H1 (cell line): Measurements from ENCODE around the gene FBLN2. TPM values are rescaled to one million over a fixed set of nuclear protein-coding genes. Genes with fewer than 3 reads are reported as not detected.
A peak's percentile ranks its signal among the peaks of the same experiment; 100 is the strongest.

Experiments
- CTCF ChIA-PET: fragments of 300-600 bp; sonication (Branson Sonifier 250); formaldehyde crosslinking; loops from one replicate; lab custom pipeline; 2021; ENCODE audit not compliant: partially characterized antibody; lab: Charles Lee
- POLR2A ChIA-PET: fragments of 300-600 bp; sonication (Branson Sonifier 250); formaldehyde crosslinking; loops from one replicate; lab custom pipeline; 2021; ENCODE audit warnings: inconsistent platforms; ENCODE audit not compliant: partially characterized antibody; lab: Charles Lee
- DNase-seq, 2 experiments: peaks; one replicate each; pipeline versions ENCODE4 v3.0.0 to v3.0.0-alpha.2; 2010 to 2022; ENCODE audit warnings: low spot score in 2 of 2, low read depth in 1 of 2, mixed read lengths in 1 of 2
- FAIRE-seq: peaks from 2 replicates; lab custom pipeline; 2011; peaks lifted over from hg19 to GRCh38; lab: Jason Lieb, UNC
- H2AFZ ChIP-seq: 2 replicates; pipeline ENCODE4 v1.8.1; 2012; ENCODE audit warnings: low read length, inconsistent platforms
- H2AK5ac ChIP-seq: 2 replicates; pipeline ENCODE4 v1.6.1; 2013; ENCODE audit warnings: low read depth, low read length
- H2BK120ac ChIP-seq: replicated peaks from 2 replicates; pipeline ENCODE3; 2013; ENCODE audit warnings: low read depth, low read length, inconsistent platforms
- H2BK12ac ChIP-seq: 2 replicates; pipeline ENCODE4 v1.6.1; 2013; ENCODE audit warnings: low read depth, low read length
- H2BK15ac ChIP-seq: 2 replicates; pipeline ENCODE4 v1.6.1; 2013; ENCODE audit warnings: low read length
- H2BK20ac ChIP-seq: 2 replicates; pipeline ENCODE4 v1.6.1; 2013; ENCODE audit warnings: low read length
- H2BK5ac ChIP-seq: 2 replicates; pipeline ENCODE4 v1.6.1; 2013; ENCODE audit warnings: low read depth, low read length
- H3K14ac ChIP-seq: 2 replicates; pipeline ENCODE4 v1.6.1; 2013; ENCODE audit warnings: inconsistent platforms; ENCODE audit not compliant: insufficient read length
- H3K18ac ChIP-seq: 2 replicates; pipeline ENCODE4 v1.6.1; 2013; ENCODE audit warnings: low read length; ENCODE audit errors: extremely low read depth
- H3K23ac ChIP-seq: 2 replicates; pipeline ENCODE4 v1.6.1; 2013; ENCODE audit warnings: inconsistent platforms; ENCODE audit not compliant: insufficient read length
- H3K23me2 ChIP-seq: 2 replicates; pipeline ENCODE4 v1.6.1; 2013; ENCODE audit warnings: low read depth, low read length
- H3K27ac ChIP-seq: 2 replicates; pipeline ENCODE4 v1.6.1; 2011; ENCODE audit warnings: low read depth, low read length, inconsistent platforms
- H3K27me3 ChIP-seq, 4 experiments: replicated peaks in 1 of 4; 1 replicate in 1 of 4; 2 replicates in 3 of 4; pipeline versions ENCODE4 v1.6.1 to v1.8.1; 2011 to 2013; ENCODE audit warnings: low read length in 3 of 4, mild to moderate bottlenecking in 3 of 4, inconsistent platforms in 2 of 4, mixed read lengths in 2 of 4, moderate library complexity in 1 of 4; ENCODE audit not compliant: control insufficient read depth in 3 of 4, insufficient read depth in 3 of 4; ENCODE audit errors: extremely low read depth in 1 of 4
- H3K36me3 ChIP-seq, 4 experiments: 2 replicates each; pipeline versions ENCODE4 v1.6.1 to v1.8.1; 2011 to 2013; ENCODE audit warnings: mild to moderate bottlenecking in 4 of 4, low read length in 3 of 4, moderate library complexity in 2 of 4, control low read depth in 1 of 4, inconsistent platforms in 1 of 4; ENCODE audit not compliant: insufficient read depth in 4 of 4, control insufficient read depth in 2 of 4
- H3K4ac ChIP-seq: replicated peaks from 2 replicates; pipeline ENCODE3; 2013; ENCODE audit warnings: low read length, low read depth, mixed read lengths, inconsistent platforms; ENCODE audit not compliant: insufficient read length
- H3K4me1 ChIP-seq, 4 experiments: replicated peaks in 1 of 4; 1 replicate in 1 of 4; 2 replicates in 3 of 4; pipeline versions ENCODE4 v1.6.1 to v1.8.1; 2011 to 2013; ENCODE audit warnings: low read length in 3 of 4, inconsistent platforms in 2 of 4, mixed read lengths in 1 of 4; ENCODE audit not compliant: insufficient read depth in 4 of 4, control insufficient read depth in 3 of 4
- H3K4me2 ChIP-seq, 2 experiments: 2 replicates each; pipeline versions ENCODE4 v1.6.1 to v1.8.1; 2011 to 2013; ENCODE audit warnings: low read depth in 2 of 2, low read length in 2 of 2, control low read depth in 1 of 2, inconsistent platforms in 1 of 2, mild to moderate bottlenecking in 1 of 2; ENCODE audit not compliant: insufficient read depth in 1 of 2
- H3K4me3 ChIP-seq, 4 experiments: fragments of 200-600, 300-600 bp in 1 of 4; sonication (generic), shearing (Covaris generic), sonication (Bioruptor Twin) in 1 of 4; 2 replicates each; pipeline versions ENCODE4 v1.5.1 to v1.8.1; 2011 to 2016; ENCODE audit warnings: low read length in 4 of 4, low read depth in 3 of 4, control low read depth in 2 of 4, inconsistent platforms in 2 of 4, mild to moderate bottlenecking in 2 of 4, mixed read lengths in 1 of 4, moderate library complexity in 1 of 4; ENCODE audit not compliant: insufficient read depth in 2 of 4; ENCODE audit errors: extremely low read depth in 1 of 4
- H3K56ac ChIP-seq: replicated peaks from 2 replicates; pipeline ENCODE3; 2013; ENCODE audit warnings: low read depth, mild to moderate bottlenecking, mixed read lengths, low read length, inconsistent platforms; ENCODE audit not compliant: insufficient read length
- H3K79me1 ChIP-seq: 2 replicates; pipeline ENCODE4 v1.6.1; 2013; ENCODE audit warnings: low read depth, low read length, control low read depth
- H3K79me2 ChIP-seq, 2 experiments: 2 replicates each; pipeline versions ENCODE4 v1.6.1 to v1.8.1; 2012 to 2013; ENCODE audit warnings: low read length in 2 of 2, mild to moderate bottlenecking in 2 of 2, inconsistent platforms in 1 of 2; ENCODE audit not compliant: insufficient read depth in 2 of 2, control insufficient read depth in 1 of 2
- H3K9ac ChIP-seq, 4 experiments: replicated peaks in 1 of 4; 1 replicate in 1 of 4; 2 replicates in 3 of 4; pipeline versions ENCODE4 v1.6.1 to v1.8.1; 2011 to 2013; ENCODE audit warnings: low read depth in 3 of 4, low read length in 3 of 4, control low read depth in 2 of 4, mild to moderate bottlenecking in 2 of 4, moderate library complexity in 2 of 4, inconsistent platforms in 1 of 4; ENCODE audit errors: extremely low read depth in 1 of 4
- H3K9me3 ChIP-seq, 2 experiments: 2 replicates each; pipeline versions ENCODE4 v1.6.1 to v1.8.1; 2012 to 2013; ENCODE audit warnings: mild to moderate bottlenecking in 2 of 2, moderate library complexity in 2 of 2, control low read depth in 1 of 2, inconsistent platforms in 1 of 2, low read depth in 1 of 2, low read length in 1 of 2, mixed read lengths in 1 of 2; ENCODE audit not compliant: insufficient read depth in 2 of 2
- H4K20me1 ChIP-seq, 2 experiments: replicated peaks in 1 of 2; 2 replicates each; pipeline versions ENCODE3 to v1.8.1; 2011 to 2013; ENCODE audit warnings: inconsistent platforms in 2 of 2, low read length in 2 of 2, mild to moderate bottlenecking in 1 of 2; ENCODE audit not compliant: insufficient read depth in 2 of 2, control insufficient read depth in 1 of 2
- H4K5ac ChIP-seq: 2 replicates; pipeline ENCODE4 v1.6.1; 2013; ENCODE audit warnings: low read length, low read depth, mixed read lengths, inconsistent platforms; ENCODE audit not compliant: insufficient read length
- H4K8ac ChIP-seq: 2 replicates; pipeline ENCODE4 v1.8.0; 2013; ENCODE audit warnings: mild to moderate bottlenecking, moderate library complexity, low read length, inconsistent platforms; ENCODE audit not compliant: insufficient read depth; ENCODE audit errors: extremely low read depth
- H4K91ac ChIP-seq: replicated peaks from 2 replicates; pipeline ENCODE3; 2013; ENCODE audit warnings: low read length, mixed read lengths, inconsistent platforms; ENCODE audit not compliant: insufficient read length
- CREB1 ChIP-seq: IDR thresholded peaks from 2 replicates; pipeline ENCODE4 v1.6.1; 2012; ENCODE audit warnings: inconsistent platforms
- EGR1 ChIP-seq: IDR thresholded peaks from 2 replicates; pipeline ENCODE4 v1.6.1; 2011; ENCODE audit warnings: low read depth, low read length, borderline replicate concordance
- NRF1 ChIP-seq: IDR thresholded peaks from 2 replicates; pipeline ENCODE4 v1.6.1; 2011; ENCODE audit warnings: mild to moderate bottlenecking, low read depth, low read length, improper control_type of control experiment
- PHF8 ChIP-seq: fragments of 200-600 bp; sonication (generic); conservative IDR thresholded peaks from 2 replicates; pipeline ENCODE4 v1.7.1; 2012; ENCODE audit warnings: low read depth, mild to moderate bottlenecking, inconsistent platforms, low read length, moderate library complexity
- RXRA ChIP-seq: IDR thresholded peaks from 2 replicates; pipeline ENCODE4 v1.6.1; 2011; ENCODE audit warnings: low read depth, mild to moderate bottlenecking, low read length, moderate library complexity; ENCODE audit not compliant: insufficient read depth
- WGBS, 2 experiments: shearing (Covaris generic) in 1 of 2; methylation state at CpG; one replicate each; pipeline versions ENCODE4 v1.1.6 to v1.1.7; 2013 to 2015; ENCODE audit warnings: low lambda C conversion rate in 2 of 2, mixed read lengths in 2 of 2, inconsistent platforms in 1 of 2, low coverage in 1 of 2, missing lambda C conversion rate in 1 of 2; ENCODE audit not compliant: insufficient replicate concordance in 2 of 2, insufficient coverage in 1 of 2, insufficient read length in 1 of 2; ENCODE audit errors: extremely low coverage in 1 of 2, missing lambda C conversion rate in 1 of 2; 5-methylcytosine and 5-hydroxymethylcytosine counted together
- polyA plus RNA-seq, 7 experiments: library from polyadenylated mRNA; depleted of rRNA in 3 of 7; stranded (reverse) in 5 of 7; unstranded in 2 of 7; fragments of >200 nt in 5 of 7; fragments of 200-250 nt in 2 of 7; gene quantifications; 1 replicate in 5 of 7; 2 replicates in 1 of 7; 4 replicates in 1 of 7; pipeline versions ENCODE4 v1.2.1 to v1.2.3, GENCODE V29; 2011 to 2013; ENCODE audit warnings: missing spikeins in 2 of 7, mixed read lengths in 2 of 7
- total RNA-seq: library from RNA; stranded (reverse); fragmentation: NEBNext Ultra II Directional; extraction: Animal tissue kit (Norgen Biotek cat#: 25700); gene quantifications from 2 replicates; pipeline ENCODE4 v1.2.1, GENCODE V29; 2021

FBLN2 gene
- total and polyA plus RNA-seq, 2 of the 8 experiments (the other 6 are each of a cell fraction or from before 2014, with no cell fraction given): 17.4 to 24.2 TPM

DNA sequence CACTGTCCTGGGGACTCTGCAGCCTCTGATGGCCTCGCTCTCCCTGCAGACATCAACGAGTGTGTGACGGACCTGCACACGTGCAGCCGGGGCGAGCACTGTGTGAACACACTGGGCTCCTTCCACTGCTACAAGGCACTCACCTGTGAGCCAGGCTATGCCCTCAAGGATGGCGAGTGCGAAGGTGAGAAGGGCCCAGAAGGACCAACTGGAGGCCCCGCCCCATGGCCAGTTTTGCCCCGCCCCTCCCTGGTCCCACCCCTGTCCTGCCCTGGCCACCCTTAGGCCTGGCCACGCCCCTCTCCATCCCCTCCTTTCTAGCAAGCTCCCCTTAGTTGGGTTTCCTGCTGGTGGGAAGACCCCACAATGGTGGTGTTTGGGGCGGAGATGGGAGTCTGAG, 77.5 kb downstream of the FBLN2 start:
- Histone ChIP-seq H2BK20ac (no peak overlapping the region), H2AFZ (no peak overlapping the region), H3K4me2 (no peak overlapping the region), H2BK12ac (no peak overlapping the region), H3K23ac (no peak overlapping the region), H3K18ac (no peak overlapping the region; the same call in 1 of the 2 replicates), H2AK5ac (no peak overlapping the region), H2BK5ac (no peak overlapping the region), H3K9ac (no peak overlapping the region), H3K56ac (no peak overlapping the region), H4K5ac (no peak overlapping the region), H3K9me3 (no peaks in the 10 kb centered on the region), H3K4ac (no peak overlapping the region), H4K8ac (no peak overlapping the region; the same call in 1 of the 2 replicates), H4K20me1 (no peaks in the 10 kb centered on the region), H3K23me2 (no peaks in the 10 kb centered on the region), H3K79me1 (no peaks in the 10 kb centered on the region), H3K4me1 (0 out of 7 replicates have a peak, but pooled peaks cover 0 to 3% (median 0%) of the 10 kb centered on the region in 4 experiments), H3K36me3 (no peaks in the 10 kb centered on the region), H4K91ac (no peak overlapping the region), H3K27me3 (no peaks in the 10 kb centered on the region), H2BK15ac (peak overlapping the region; percentile 72; the same call in 1 of the 2 replicates), H2BK120ac (no peak overlapping the region), H3K79me2 (no peaks in the 10 kb centered on the region), H3K27ac (no peak overlapping the region)
- POLR2A ChIA-PET: no interaction called here
- WGBS, 2 experiments: 79% methylated on average over 12 of the region's 12 CpGs; no CpG with 5 or more reads in 1 of the 2 experiments
- no peak for FAIRE-seq
- no peak for DNase-seq
- no peak for TF ChIP-seq RXRA
- TF ChIP-seq NRF1: no peak
- no peak for TF ChIP-seq EGR1
- no peak for TF ChIP-seq CREB1
- no peak for TF ChIP-seq PHF8
- TF ChIP-seq, all 59 proteins: peak for 0
- CTCF ChIA-PET: interaction anchor here (0.9 to 1.8 kb wide), 5 partner anchors 11 to 120 kb away, joined by 3 to 5 read pairs (median 4); no protein-coding TSS in a partner anchor
- no peak overlapping the region for H3K14ac ChIP-seq
- no peak overlapping the region for H3K4me3 ChIP-seq
